GM20431 (cell line): ENCODE measurements around the gene FAM149A.

Source experiments
- in situ Hi-C: fragments of 300-500 bp; cut with MseI, MboI; formaldehyde crosslinking; loops from one replicate; pipeline ENCODE4 v1.15.0; 2020; ENCODE audit warnings: low sequenced_read_pairs; ENCODE audit not compliant: unreplicated experiment

FAM149A gene

GRCh38 chr4:186150926-186151325 lies 46.4 kb downstream of the FAM149A start:
- in situ Hi-C loops = no loop called here

- in situ Hi-C loops = no loop called here
Observed at GRCh38 chr4:186151499-186151898, 47.0 kb downstream of the FAM149A start.

- in situ Hi-C loops = no loop called here
Observed at GRCh38 chr4:186158021-186158813, 53.7 kb downstream of the FAM149A start.

- in situ Hi-C loops = no loop called here
Observed at GRCh38 chr4:186158966-186159365, 54.5 kb downstream of the FAM149A start.

GRCh38 chr4:186159613-186160012 lies 55.1 kb downstream of the FAM149A start:
- in situ Hi-C loops = no loop called here

GRCh38 chr4:186161138-186161537 lies 56.6 kb downstream of the FAM149A start:
- in situ Hi-C loops = no loop called here

- in situ Hi-C loops = no loop called here
Observed at GRCh38 chr4:186166852-186167512, 62.5 kb downstream of the FAM149A start.

- in situ Hi-C loops = no loop called here
Observed at GRCh38 chr4:186167605-186168004, 63.1 kb downstream of the FAM149A start.

- in situ Hi-C loops = no loop called here
Observed at GRCh38 chr4:186168750-186169149, 64.2 kb downstream of the FAM149A start.

- in situ Hi-C loops = no loop called here
Observed at GRCh38 chr4:186169333-186169944, 64.9 kb downstream of the FAM149A start.

GRCh38 chr4:186169945-186170802 lies 65.7 kb downstream of the FAM149A start:
- in situ Hi-C loops = no loop called here

GRCh38 chr4:186170966-186171365 lies 66.5 kb downstream of the FAM149A start:
- in situ Hi-C loops = no loop called here

GRCh38 chr4:186172546-186172945 lies 68.0 kb downstream of the FAM149A start:
- in situ Hi-C loops = no loop called here

GRCh38 chr4:186188107-186188506 lies 83.6 kb downstream of the FAM149A start:
- in situ Hi-C loops = no loop called here

- in situ Hi-C loops = no loop called here
Observed at GRCh38 chr4:186189656-186190055, 85.2 kb downstream of the FAM149A start.

GRCh38 chr4:186190581-186191199 lies 86.2 kb downstream of the FAM149A start:
- in situ Hi-C loops = no loop called here

- in situ Hi-C loops = no loop called here
Observed at GRCh38 chr4:186191200-186192065, 86.9 kb downstream of the FAM149A start, which contains the start of gene CYP4V2. TSS of gene CYP4V2 (plus strand) at chr4:186191567. CDS start at chr4:186191824, 257 bp downstream.

- in situ Hi-C loops = no loop called here
Observed at GRCh38 chr4:186192066-186192612, 87.6 kb downstream of the FAM149A start.
